ENCODE data around the gene SUSD4.

SUSD4 gene

GRCh38 chr1:223346311-223346710 lies 17.7 kb downstream of the SUSD4 start:
- no peak for TF ChIP-seq CTCF (IDR thresholded peaks at IDR 0.05; ENCODE audit: extremely low read depth, missing control alignments)

DNA sequence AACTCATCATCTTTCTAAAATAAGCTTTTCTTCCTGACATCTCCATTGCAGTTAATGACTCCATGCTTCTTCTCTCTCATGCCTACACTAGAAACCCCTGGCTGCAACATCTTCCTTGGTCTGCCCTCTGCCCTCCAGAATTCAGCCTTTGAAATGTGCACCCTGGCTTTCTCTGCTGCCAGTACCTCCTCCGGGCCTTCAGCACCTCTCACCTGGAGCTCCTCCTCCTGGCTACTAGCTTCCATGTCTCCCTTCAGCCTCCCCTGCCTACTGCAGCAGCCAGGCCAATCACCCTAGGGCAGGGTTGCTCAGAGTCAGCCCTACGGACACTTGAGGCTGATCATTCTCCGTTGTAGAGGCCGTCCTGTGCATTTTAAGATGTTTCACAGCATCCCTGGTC lies 18.3 kb downstream of the SUSD4 start:
- TF ChIP-seq CTCF (IDR thresholded peaks at IDR 0.05; ENCODE audit: extremely low read depth, missing control alignments) = no peak
- DNase-seq (ENCODE audit: low spot score) = no peak

More at GRCh38 chr1:223346311-223346710, 17.7 kb downstream of the SUSD4 start:
- DNase-seq (ENCODE audit: low spot score) = no peak

- no peak for DNase-seq (ENCODE audit: low spot score)
- no peak for TF ChIP-seq CTCF (IDR thresholded peaks at IDR 0.05; ENCODE audit: extremely low read depth, missing control alignments)
Measured at GRCh38 chr1:223344491-223344890, 19.5 kb downstream of the SUSD4 start.

DNA sequence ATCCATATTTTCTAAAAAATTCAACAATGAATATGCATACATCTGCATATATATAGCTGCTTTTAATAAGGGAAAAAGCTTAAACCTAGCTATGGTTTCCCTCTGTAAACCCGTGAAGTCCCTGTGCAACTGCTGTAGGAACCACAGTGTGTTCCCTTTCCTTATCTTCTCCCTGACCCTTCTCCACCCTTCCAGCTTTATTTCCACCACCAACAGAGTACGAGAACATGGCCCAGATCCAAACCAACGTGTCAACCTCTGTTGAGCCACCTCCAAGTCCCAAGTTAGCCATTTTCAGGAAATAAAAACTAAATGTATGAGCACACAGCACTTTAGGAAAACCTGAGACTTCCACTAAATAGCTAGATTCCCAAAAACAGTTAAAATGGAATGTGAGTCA lies 20.3 kb downstream of the SUSD4 start:
- no peak for TF ChIP-seq CTCF (IDR thresholded peaks at IDR 0.05; ENCODE audit: extremely low read depth, missing control alignments)
- DNase-seq (ENCODE audit: low spot score) = no peak

DNA sequence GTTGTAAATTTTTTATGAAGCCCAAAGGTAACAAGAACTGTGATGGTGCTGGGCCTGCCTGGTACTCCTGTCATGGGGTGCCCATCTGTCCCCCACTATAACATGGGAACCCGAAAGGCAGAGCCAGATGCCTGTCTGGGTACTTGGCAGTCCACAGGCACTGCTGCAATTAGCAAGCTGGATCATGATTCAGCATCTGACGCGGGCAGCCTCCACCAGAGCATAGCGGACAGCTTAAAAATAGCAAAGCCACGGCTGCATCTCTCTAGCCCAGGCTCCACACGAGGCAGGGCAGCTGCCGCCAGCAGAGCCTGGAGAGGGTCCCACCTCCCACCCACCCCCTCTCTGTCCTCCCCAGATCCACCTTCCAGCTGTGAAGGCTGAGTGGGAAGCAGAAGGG lies 22.9 kb downstream of the SUSD4 start:
- TF ChIP-seq CTCF (IDR thresholded peaks at IDR 0.05; ENCODE audit: extremely low read depth, missing control alignments) = no peak
- no peak for DNase-seq (ENCODE audit: low spot score)

DNA sequence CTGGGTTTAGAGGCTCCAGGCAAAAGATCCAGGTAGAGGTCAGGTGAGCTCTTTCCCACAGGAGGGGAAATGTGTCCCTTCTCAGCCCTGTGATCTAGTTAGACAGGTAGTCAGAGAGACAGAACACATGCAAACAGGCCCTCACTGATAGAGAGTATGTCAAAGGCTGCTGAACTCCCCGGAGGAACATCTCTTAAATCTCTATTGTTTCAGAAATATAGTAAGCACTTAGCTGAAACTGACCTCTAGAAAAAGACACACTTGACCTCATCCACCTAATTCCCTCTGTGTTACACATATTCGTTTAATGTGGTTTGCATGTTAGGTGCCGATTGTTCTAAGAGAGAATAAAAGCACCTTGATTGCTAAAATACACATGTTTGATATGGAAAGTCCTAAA lies 23.3 kb downstream of the SUSD4 start:
- TF ChIP-seq CTCF (IDR thresholded peaks at IDR 0.05; ENCODE audit: extremely low read depth, missing control alignments) = no peak

GRCh38 chr1:223339861-223340260 lies 24.1 kb downstream of the SUSD4 start:
- no peak for DNase-seq (ENCODE audit: low spot score)

More for the DNA sequence above, 23.3 kb downstream of the SUSD4 start:
- DNase-seq (ENCODE audit: low spot score) = no peak

More at GRCh38 chr1:223339861-223340260, 24.1 kb downstream of the SUSD4 start:
- TF ChIP-seq CTCF (IDR thresholded peaks at IDR 0.05; ENCODE audit: extremely low read depth, missing control alignments) = no peak

Data from GM20000 (cell line).